Activated naive CD8-positive, alpha-beta T cell treated with anti-CD3 and anti-CD28 coated beads, Interleukin-2, amount 10 ng/mL, durations not matched to agents 7 days and 5 days (primary cell): ENCODE measurements around the gene ABLIM2. TPM values are rescaled to one million over a fixed set of nuclear protein-coding genes. Genes with fewer than 3 reads are reported as not detected.

ENCODE experiments used
- ATAC-seq: fragments of 150-1000 bp; cut with Tn5 transposase; one replicate; pipeline ENCODE4 v1.10.0; 2021; ENCODE audit warnings: low read depth, moderate library complexity
- POLR2A ChIA-PET: fragments of 350-600 bp; sonication (Branson Sonifier 250); formaldehyde crosslinking; loops from one replicate; lab custom pipeline; 2021; ENCODE audit warnings: antibody characterized with exemption; lab: Charles Lee
- DNase-seq: peaks from one replicate; pipeline ENCODE4 v3.0.0; 2021
- H3K27ac Mint-ChIP-seq: one replicate; pipeline ENCODE4 v1.8.0; 2022; ENCODE audit warnings: mild to moderate bottlenecking, mixed read lengths
- H3K27me3 Mint-ChIP-seq: one replicate; pipeline ENCODE4 v1.8.0; 2022; ENCODE audit warnings: mild to moderate bottlenecking, moderate library complexity, mixed read lengths
- H3K36me3 Mint-ChIP-seq: one replicate; pipeline ENCODE4 v1.8.0; 2021; ENCODE audit warnings: mild to moderate bottlenecking, mixed read lengths
- H3K4me1 Mint-ChIP-seq: one replicate; pipeline ENCODE4 v1.8.0; 2021; ENCODE audit warnings: mixed read lengths
- H3K4me3 Mint-ChIP-seq: one replicate; pipeline ENCODE4 v1.8.0; 2022; ENCODE audit warnings: mild to moderate bottlenecking, moderate library complexity, mixed read lengths
- H3K9me3 Mint-ChIP-seq: one replicate; pipeline ENCODE4 v1.8.0; 2021; ENCODE audit warnings: mixed read lengths
- total RNA-seq, 2 experiments: library from RNA; stranded (reverse); gene quantifications; one replicate each; pipeline ENCODE4 v1.2.3, GENCODE V29; 2021

Gene ABLIM2
- total RNA-seq, 2 experiments from 2014 or later = 1.7 to 2.5 TPM

DNA sequence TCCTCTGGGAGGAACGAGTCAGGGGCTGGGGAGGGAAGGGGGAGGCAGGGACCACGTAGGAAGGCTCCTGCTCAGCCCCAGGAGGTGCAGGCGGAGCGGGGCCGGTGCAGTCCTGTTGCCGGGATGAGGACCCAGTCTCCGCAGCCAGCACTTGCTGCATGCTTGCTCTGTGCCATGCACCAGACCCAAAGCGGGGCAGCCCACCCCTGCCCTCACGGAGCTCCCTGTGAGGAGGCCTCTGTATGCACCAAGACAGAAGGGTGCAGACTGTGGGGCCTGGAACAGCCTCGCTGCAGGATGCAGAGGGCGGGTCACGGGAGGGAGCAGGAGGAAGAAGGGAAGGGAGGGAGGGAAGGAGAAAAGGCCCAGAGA is 61.9 kb downstream of the ABLIM2 start:
- no peak overlapping the region for H3K27ac Mint-ChIP-seq
- no peaks in the 10 kb centered on the region for H3K4me1 Mint-ChIP-seq
- DNase-seq (no peak), ATAC-seq (no peak)
- H3K4me3 Mint-ChIP-seq = no peak overlapping the region
- peaks cover 15% of the 10 kb centered on the region for H3K9me3 Mint-ChIP-seq
- peaks cover 2% of the 10 kb centered on the region for H3K27me3 Mint-ChIP-seq
- H3K36me3 Mint-ChIP-seq = no peaks in the 10 kb centered on the region
- POLR2A ChIA-PET = no interaction called here

DNA sequence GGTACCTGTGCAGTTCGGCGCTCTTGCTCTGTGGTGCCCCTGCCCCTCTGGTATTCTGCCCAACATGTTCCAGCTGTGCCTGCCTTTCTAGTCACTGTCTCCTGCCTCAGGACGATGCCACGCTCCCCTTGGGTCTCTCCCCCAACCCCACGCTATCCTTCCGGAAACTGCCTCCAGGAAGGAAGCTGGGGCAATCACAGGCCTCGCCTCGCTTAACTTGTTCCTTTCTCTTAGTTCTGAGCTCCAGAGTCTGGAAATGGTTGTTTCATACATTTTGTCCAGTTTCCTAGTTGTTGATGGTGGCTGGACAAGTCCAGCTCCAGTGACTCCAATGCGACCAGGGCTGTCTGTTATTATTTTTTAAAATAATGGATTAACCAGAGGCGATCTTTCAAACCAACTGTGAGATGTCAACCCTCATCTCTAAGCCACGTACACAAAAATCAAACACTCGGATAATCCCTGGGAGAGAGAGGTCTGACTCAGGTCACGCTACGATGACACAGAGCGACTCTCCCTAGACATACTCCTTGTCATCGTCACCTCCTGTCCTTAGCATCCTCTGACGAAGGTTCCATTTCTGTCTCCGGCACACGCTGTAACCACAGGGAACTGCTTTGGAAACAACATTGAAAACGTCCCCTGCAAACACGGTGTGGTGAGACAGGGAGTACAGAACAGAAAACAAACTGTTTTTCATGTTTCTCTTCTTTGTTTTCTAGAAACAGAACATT is 62.5 kb downstream of the ABLIM2 start:
- Mint-ChIP-seq H3K27me3 (peaks cover 2% of the 10 kb centered on the region), H3K27ac (no peak overlapping the region)
- no peak for ATAC-seq

DNA sequence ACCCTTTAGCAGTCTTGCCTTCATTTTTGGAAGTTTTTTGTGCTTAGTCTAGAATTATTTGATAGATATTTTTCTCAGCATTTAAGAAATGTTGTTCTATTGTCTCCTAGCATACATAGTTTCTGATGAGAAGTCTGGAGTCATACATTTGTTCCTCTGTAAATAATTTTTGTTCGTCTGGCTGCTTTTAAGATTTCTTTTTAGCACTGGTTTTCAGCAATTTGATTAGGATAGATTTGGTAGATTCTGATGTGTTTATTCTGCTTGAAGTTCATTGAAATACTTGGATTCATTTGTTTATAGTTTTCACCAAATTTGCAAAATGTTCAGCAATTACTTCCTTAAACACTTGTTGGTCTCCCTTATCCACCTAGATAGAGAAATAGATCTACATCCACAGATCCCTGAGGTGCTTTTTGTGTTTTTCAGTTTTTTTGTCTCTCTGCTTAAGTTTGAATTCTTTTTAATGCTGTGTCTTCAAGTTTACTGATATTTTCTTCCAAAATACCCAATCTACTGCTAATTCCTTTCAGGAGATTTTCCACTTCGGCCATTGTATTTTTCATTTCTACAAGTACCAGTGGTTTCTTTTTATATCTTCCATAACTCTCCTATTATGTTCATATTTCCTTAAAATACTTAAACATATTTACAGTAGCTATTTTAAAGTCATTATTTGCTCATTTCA is 64.9 kb downstream of the ABLIM2 start:
- H3K36me3 Mint-ChIP-seq = no peaks in the 10 kb centered on the region
- no peak overlapping the region for H3K4me3 Mint-ChIP-seq
- H3K27ac Mint-ChIP-seq = no peak overlapping the region
- POLR2A ChIA-PET = no interaction called here
- DNase-seq = no peak
- H3K27me3 Mint-ChIP-seq = peaks cover 2% of the 10 kb centered on the region
- ATAC-seq = no peak
- no peaks in the 10 kb centered on the region for H3K4me1 Mint-ChIP-seq
- peaks cover 15% of the 10 kb centered on the region for H3K9me3 Mint-ChIP-seq

More for the DNA sequence above, 62.5 kb downstream of the ABLIM2 start:
- no peaks in the 10 kb centered on the region for H3K4me1 Mint-ChIP-seq
- H3K9me3 Mint-ChIP-seq = peaks cover 15% of the 10 kb centered on the region
- POLR2A ChIA-PET = no interaction called here
- H3K36me3 Mint-ChIP-seq = no peaks in the 10 kb centered on the region
- H3K4me3 Mint-ChIP-seq = no peak overlapping the region
- no peak for DNase-seq

DNA sequence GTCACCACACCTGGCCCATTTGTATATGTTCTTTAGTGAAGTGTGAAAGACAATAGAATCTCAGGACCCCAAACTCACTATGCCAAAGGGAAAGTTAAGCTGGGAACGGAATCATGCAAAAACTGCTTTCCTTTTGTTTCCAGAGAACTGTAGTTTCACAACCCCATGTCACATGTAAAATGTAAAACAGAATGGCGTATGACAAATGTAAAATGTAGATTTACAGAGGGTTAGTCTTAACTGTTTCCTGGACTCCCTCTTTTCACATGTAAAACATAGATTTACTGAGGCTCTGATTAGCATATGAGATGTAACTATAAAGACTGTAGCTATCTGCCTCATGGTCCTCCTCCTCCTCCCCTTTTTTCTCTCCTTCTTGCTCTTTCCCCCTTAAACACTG is 66.3 kb downstream of the ABLIM2 start:
- Mint-ChIP-seq H3K36me3 (no peaks in the 10 kb centered on the region), H3K27me3 (peaks cover 2% of the 10 kb centered on the region), H3K4me1 (no peaks in the 10 kb centered on the region), H3K9me3 (peaks cover 15% of the 10 kb centered on the region), H3K27ac (no peak overlapping the region), H3K4me3 (no peak overlapping the region)
- DNase-seq (no peak), ATAC-seq (no peak)
- POLR2A ChIA-PET = no interaction called here

DNA sequence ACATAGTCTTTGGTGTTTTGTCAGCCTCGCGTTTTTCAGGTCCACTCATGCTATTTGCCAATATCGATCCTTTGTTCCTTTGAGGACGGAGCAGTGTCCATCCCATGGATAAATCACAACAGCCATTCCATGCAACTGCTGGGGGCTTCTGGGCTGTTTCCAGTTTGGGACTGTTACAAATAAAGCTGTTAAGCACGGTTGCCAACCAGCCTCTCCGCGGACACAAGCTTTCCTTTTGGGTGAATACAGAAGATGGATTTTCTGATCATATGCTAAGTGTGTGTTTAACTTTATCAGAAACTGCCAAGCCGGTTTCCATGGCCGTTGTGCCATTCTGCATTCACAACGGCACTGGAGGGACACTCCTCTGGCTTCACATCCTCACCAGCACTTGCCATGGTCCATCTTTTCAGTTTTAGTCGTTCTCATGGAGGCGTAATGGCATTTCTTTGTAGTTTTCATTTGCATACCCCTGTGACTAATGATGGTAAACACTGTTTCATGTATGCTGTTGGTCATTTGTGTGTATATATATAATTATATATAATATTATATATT is 67.8 kb downstream of the ABLIM2 start:
- Mint-ChIP-seq H3K36me3 (no peaks in the 10 kb centered on the region), H3K27me3 (peaks cover 2% of the 10 kb centered on the region), H3K4me1 (no peaks in the 10 kb centered on the region), H3K9me3 (peaks cover 15% of the 10 kb centered on the region), H3K4me3 (no peak overlapping the region), H3K27ac (no peak overlapping the region)
- DNase-seq = no peak
- peak; percentile 21 for ATAC-seq
- POLR2A ChIA-PET = no interaction called here

DNA sequence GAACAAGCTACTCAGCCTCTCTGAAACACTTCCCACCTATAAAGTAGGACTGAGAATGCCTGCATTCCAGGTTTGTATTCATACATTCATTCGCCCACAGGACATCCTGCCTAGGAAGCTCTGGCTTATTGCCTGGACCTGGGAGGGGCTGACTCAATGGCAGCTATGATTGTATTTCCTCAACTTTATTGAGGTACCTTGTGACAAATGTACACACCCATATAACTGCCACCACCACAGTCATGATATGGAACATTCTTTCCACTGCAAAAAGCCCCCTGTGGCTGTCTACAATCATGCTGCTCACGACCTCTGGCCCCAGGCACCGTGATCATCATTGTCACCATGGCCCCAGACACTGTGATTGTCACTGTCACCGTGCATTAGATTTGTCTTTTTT is 68.3 kb downstream of the ABLIM2 start:
- POLR2A ChIA-PET = no interaction called here
- no peak overlapping the region for H3K4me3 Mint-ChIP-seq
- no peak for DNase-seq
- peak; percentile 64 for ATAC-seq
- peaks cover 15% of the 10 kb centered on the region for H3K9me3 Mint-ChIP-seq
- peaks cover 2% of the 10 kb centered on the region for H3K27me3 Mint-ChIP-seq
- no peaks in the 10 kb centered on the region for H3K36me3 Mint-ChIP-seq
- H3K4me1 Mint-ChIP-seq = no peaks in the 10 kb centered on the region
- no peak overlapping the region for H3K27ac Mint-ChIP-seq

DNA sequence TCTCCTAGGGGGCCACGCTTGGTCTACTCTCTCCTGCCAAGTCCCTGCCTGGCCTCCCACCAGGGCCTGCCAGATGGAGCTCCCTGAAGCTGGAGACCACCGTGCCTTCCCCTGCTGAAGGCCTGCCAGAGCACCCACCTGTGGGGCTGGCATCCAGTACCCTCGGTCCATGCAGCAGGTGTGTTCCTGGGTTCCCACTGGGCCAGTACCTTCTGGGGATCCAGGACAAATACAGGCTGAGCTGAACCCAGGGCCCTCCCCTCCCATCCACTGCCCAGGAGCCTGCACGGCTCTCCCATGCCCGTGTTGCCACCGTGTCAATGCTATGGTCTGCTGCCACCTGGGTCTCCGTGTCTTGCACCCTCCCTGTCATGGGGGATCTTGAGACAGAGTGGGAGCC is 68.8 kb downstream of the ABLIM2 start:
- POLR2A ChIA-PET = no interaction called here
- DNase-seq = no peak
- Mint-ChIP-seq H3K27me3 (peaks cover under 1% of the 10 kb centered on the region), H3K27ac (no peak overlapping the region), H3K36me3 (no peaks in the 10 kb centered on the region), H3K4me3 (no peak overlapping the region), H3K9me3 (peaks cover 13% of the 10 kb centered on the region), H3K4me1 (no peaks in the 10 kb centered on the region)
- peak; percentile 31 for ATAC-seq

DNA sequence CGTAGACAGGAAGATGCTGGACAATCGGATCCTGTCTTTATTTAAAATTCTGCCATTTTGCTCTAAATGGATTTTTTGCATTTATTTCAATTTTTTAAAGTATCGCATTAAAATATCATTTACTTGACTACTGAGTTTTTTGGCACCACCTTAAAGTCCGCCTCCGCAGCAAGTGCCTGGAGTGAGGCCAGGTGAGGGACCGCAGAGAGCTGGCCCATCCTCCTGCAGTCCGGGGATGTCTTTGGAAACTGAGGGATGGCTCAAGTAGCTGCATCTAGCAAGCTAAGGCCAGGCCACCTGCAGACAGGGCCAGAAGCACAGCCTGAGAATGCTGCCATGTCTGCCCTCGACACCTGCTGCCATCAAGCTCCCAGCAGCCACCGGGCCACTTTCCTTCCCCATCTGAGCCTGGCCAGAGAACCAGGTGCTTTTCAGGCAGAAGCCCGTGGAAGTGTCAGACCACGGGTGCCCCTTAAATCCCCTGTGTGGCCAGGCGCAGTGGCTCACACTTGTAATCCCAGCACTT is 69.6 kb downstream of the ABLIM2 start:
- Mint-ChIP-seq H3K36me3 (no peaks in the 10 kb centered on the region), H3K27ac (no peak overlapping the region), H3K4me3 (no peak overlapping the region), H3K9me3 (peaks cover 9% of the 10 kb centered on the region), H3K4me1 (no peaks in the 10 kb centered on the region), H3K27me3 (no peaks in the 10 kb centered on the region)
- POLR2A ChIA-PET = interaction anchor here (0.6 kb wide), 1 partner anchor 1876 kb away, joined by 3 read pairs; no protein-coding TSS in a partner anchor
- ATAC-seq (no peak), DNase-seq (no peak)

DNA sequence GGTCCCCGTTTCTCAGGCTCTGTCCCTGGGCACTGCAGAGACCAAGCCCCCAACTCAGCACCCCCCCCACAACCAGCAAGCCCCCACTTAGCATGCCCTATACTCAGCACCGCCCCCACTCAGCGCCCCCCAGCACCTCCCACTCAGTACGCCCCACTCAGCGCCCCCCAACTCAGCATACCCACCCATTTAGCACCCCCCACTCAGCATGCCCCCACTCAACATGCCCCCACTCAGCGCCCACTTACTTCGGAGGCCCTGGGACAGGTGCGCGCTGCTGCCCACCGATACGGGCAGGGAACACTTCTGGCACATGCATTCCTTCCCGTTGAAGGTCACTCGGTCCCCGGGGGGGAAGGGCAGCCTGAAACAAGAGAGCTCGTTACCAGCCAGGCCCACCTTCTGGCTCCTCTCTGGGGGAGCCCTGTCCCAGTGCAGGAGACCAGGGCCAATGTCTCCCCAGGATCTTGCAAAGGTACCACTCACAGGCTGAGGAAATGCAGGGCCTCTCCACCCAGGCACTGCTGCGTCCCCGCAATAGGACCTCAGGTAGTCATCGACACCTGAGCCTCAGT is 70.6 kb downstream of the ABLIM2 start:
- ATAC-seq (no peak), DNase-seq (no peak)
- Mint-ChIP-seq H3K4me3 (no peak overlapping the region), H3K9me3 (no peaks in the 10 kb centered on the region), H3K4me1 (no peaks in the 10 kb centered on the region), H3K27me3 (no peaks in the 10 kb centered on the region), H3K27ac (no peak overlapping the region), H3K36me3 (no peaks in the 10 kb centered on the region)
- POLR2A ChIA-PET = no interaction called here

DNA sequence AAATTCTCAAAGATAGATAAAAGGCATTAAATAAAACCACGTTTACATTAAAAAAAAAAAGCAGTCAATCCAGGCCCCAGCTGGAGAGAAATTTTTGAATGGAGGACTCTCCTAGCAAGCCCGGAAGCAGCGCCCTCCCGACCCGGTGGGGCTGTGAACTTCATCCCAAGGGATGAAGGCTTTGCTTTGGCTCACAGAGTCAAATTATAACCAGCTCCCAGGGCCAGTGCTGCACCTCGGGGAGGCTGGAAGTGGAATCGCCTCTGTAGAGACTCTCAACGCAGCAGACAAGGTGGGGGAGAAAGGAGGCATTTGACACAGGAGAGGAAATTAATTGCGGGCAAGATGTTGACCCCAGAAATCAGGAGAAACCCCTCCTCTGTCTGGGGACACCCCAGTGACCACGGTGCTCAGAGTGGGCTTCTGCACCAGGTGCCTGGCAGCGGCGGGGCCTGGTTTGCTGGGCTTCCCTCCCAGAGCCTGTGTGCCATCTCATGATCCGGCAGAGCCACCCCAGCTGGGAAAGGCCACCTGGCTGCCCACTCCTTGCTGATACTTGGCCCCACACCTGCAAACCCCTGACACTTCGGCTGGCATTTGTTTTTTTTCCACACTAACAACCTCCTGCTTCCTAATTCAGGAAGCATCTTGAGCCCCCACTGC is 71.7 kb downstream of the ABLIM2 start:
- no peak overlapping the region for H3K4me3 Mint-ChIP-seq
- H3K9me3 Mint-ChIP-seq = no peaks in the 10 kb centered on the region
- no peaks in the 10 kb centered on the region for H3K27me3 Mint-ChIP-seq
- H3K36me3 Mint-ChIP-seq = no peaks in the 10 kb centered on the region
- no peak overlapping the region for H3K27ac Mint-ChIP-seq
- ATAC-seq (no peak), DNase-seq (no peak)
- POLR2A ChIA-PET = interaction anchor here (0.7 kb wide), 2 partner anchors 30 to 293 kb away, joined by 7 to 8 read pairs; no protein-coding TSS in a partner anchor
- H3K4me1 Mint-ChIP-seq = no peaks in the 10 kb centered on the region

DNA sequence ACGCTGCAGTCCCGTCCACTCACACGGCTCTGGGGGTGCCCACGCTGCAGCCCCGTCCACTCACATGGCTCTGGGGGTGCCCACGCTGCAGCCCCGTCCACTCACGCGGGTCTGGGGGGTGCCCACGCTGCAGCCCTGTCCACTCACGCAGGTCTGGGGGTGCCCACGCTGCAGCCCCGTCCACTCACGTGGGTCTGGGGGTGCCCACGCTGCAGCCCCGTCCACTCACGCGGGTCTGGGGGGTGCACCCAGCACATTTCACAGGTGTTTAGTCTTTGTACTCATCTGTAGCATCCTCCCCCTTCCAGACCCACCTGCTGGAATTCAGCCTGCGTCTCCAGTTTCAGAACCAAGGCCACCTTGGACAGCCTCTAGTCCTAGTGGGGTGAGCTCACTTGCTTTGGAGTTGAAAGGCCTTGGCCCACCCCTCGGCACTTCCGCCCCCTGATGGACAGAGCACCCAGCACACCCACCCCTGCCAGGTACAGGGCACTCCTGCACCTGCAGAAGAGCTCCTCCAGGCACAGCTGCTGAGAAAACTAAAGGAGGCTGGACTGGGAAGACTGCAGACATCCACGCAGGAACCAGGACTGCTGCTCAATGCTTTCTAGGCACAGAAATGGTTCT is 73.0 kb downstream of the ABLIM2 start:
- H3K36me3 Mint-ChIP-seq = no peaks in the 10 kb centered on the region
- no peaks in the 10 kb centered on the region for H3K27me3 Mint-ChIP-seq
- no peaks in the 10 kb centered on the region for H3K9me3 Mint-ChIP-seq
- no peaks in the 10 kb centered on the region for H3K4me1 Mint-ChIP-seq
- H3K4me3 Mint-ChIP-seq = no peak overlapping the region
- ATAC-seq (no peak), DNase-seq (no peak)
- H3K27ac Mint-ChIP-seq = no peak overlapping the region
- POLR2A ChIA-PET = no interaction called here

DNA sequence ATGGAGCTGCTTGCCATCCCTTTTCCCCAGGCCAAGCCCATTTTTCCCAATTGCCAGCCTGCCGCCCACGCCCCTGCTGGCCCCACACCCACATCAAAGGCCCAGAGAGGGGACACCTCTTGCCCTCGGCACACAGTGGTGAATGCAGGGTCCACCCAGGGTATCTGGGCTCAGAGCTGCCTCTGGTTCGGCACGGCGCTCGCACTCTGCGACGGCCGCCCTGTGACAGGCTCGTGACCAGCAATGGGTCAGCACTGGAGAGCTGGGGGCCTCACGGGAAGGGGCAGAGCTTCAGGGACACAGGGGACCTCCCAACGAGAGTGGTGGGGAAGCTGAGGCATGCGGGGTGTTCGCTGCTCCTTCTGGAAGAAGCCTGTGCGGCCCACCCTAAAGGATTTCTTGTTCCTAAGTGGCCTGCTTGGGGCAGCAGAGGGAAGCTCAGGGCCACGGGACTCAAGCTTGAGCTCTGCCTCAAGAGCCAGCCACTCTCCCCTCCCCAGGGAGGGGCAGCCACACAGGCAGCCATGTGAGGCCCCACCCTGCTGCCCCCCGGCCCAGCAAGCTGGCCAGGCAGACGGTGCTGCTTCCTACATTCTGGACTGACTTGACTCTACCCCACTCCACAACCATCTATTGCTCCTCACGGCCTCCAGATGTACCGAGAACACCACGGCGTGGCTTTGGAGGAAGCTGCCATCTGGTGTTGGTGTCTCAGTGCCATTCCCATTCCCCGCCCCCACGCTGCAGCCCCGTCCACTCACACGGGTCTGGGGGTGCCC is 73.7 kb downstream of the ABLIM2 start:
- no peak overlapping the region for H3K4me3 Mint-ChIP-seq
- POLR2A ChIA-PET = no interaction called here
- peaks cover under 1% of the 10 kb centered on the region for H3K27me3 Mint-ChIP-seq
- no peaks in the 10 kb centered on the region for H3K36me3 Mint-ChIP-seq
- ATAC-seq = no peak
- H3K27ac Mint-ChIP-seq = no peak overlapping the region
- DNase-seq = no peak
- H3K9me3 Mint-ChIP-seq = no peaks in the 10 kb centered on the region
- H3K4me1 Mint-ChIP-seq = no peaks in the 10 kb centered on the region
